ENCODE results near the gene PIPOX. TPM values are rescaled to one million over a fixed set of nuclear protein-coding genes. Genes with fewer than 3 reads are reported as not detected.

Gene PIPOX
- total and polyA plus RNA-seq, 2 of the 8 experiments (the other 6 are each of a cell fraction or from before 2014, with no cell fraction given), result 57.2 to 99.6 TPM

DNA sequence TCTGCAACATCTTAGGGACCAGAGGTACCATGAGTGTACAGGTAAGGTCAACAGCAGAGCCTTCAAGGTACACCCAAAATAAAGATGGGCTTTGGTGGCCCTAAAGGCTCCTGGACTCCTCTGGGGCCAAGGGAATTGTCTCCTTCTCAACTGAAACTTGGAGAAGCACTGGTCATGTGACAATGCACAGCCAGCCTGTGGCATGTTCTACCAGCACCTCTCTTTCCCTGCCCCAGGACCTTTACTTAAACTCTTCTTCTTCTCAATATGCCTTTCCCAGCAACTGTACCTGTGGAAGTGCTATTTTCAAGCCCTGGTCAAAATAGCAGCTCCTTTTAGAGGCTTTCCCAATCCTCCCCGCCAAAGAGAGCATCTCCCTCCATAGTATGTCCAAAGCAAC lies 28.4 kb downstream of the PIPOX start:
- Histone ChIP-seq H3K79me2 (ENCODE audit: control insufficient read depth in 1 of 2, insufficient read depth in 2 of 2, low read length in 2 of 2) (no peaks in the 10 kb centered on the region), H3K36me3 (ENCODE audit: control insufficient read depth in 2 of 4, insufficient read depth in 4 of 4, low read length in 3 of 4) (no peaks in the 10 kb centered on the region), H2BK5ac (ENCODE audit: low read depth, low read length) (no peak overlapping the region), H2BK20ac (ENCODE audit: low read length) (no peak overlapping the region), H2BK15ac (ENCODE audit: low read length) (no peak overlapping the region), H3K14ac (ENCODE audit: insufficient read length) (no peak overlapping the region), H2BK120ac (replicated peaks; ENCODE audit: low read depth, low read length) (no peak overlapping the region), H3K4ac (replicated peaks; ENCODE audit: insufficient read length, low read depth, low read length) (no peak overlapping the region), H3K56ac (replicated peaks; ENCODE audit: insufficient read length, low read depth, low read length) (no peak overlapping the region), H3K23me2 (ENCODE audit: low read depth, low read length) (no peaks in the 10 kb centered on the region), H3K18ac (ENCODE audit: extremely low read depth, low read length) (no peak overlapping the region), H3K79me1 (ENCODE audit: low read depth, low read length) (no peaks in the 10 kb centered on the region), H3K4me3 (ENCODE audit: extremely low read depth in 1 of 4, insufficient read depth in 2 of 4, low read depth in 3 of 4, low read length in 4 of 4) (no peak overlapping the region), H3K9ac (replicated peaks in 1 of 4; ENCODE audit: extremely low read depth in 1 of 4, low read depth in 3 of 4, low read length in 3 of 4) (no peak overlapping the region), H3K4me2 (ENCODE audit: insufficient read depth in 1 of 2, low read depth in 2 of 2, low read length in 2 of 2) (no peak overlapping the region), H4K5ac (ENCODE audit: insufficient read length, low read depth, low read length) (no peak overlapping the region), H2BK12ac (ENCODE audit: low read depth, low read length) (no peak overlapping the region), H3K23ac (ENCODE audit: insufficient read length) (no peak overlapping the region), H3K4me1 (replicated peaks in 1 of 4; ENCODE audit: control insufficient read depth in 3 of 4, insufficient read depth in 4 of 4, low read length in 3 of 4) (peaks cover 6 to 22% (median 14%) of the 10 kb centered on the region in 4 experiments), H3K27ac (ENCODE audit: low read depth, low read length) (no peak overlapping the region), H2AFZ (ENCODE audit: low read length) (no peak overlapping the region), H4K20me1 (replicated peaks in 1 of 2; ENCODE audit: control insufficient read depth in 1 of 2, insufficient read depth in 2 of 2, low read length in 2 of 2) (no peaks in the 10 kb centered on the region), H4K91ac (replicated peaks; ENCODE audit: insufficient read length, low read length) (no peak overlapping the region), H3K9me3 (ENCODE audit: insufficient read depth in 2 of 2, low read depth in 1 of 2, low read length in 1 of 2) (no peaks in the 10 kb centered on the region), H3K27me3 (replicated peaks in 1 of 4; ENCODE audit: control insufficient read depth in 3 of 4, extremely low read depth in 1 of 4, insufficient read depth in 3 of 4, low read length in 3 of 4) (no peaks in the 10 kb centered on the region), H4K8ac (ENCODE audit: extremely low read depth, insufficient read depth, low read length) (no peak overlapping the region), H2AK5ac (ENCODE audit: low read depth, low read length) (no peak overlapping the region)
- CTCF ChIA-PET (ENCODE audit: partially characterized antibody), result interaction anchor here (1.2 to 2.4 kb wide), 2 partner anchors 8 to 106 kb away, joined by 4 to 13 read pairs; no protein-coding TSS in a partner anchor
- DNase-seq (ENCODE audit: low read depth in 1 of 2, low spot score in 2 of 2) (no peak), FAIRE-seq (no peak)
- WGBS, 2 experiments (ENCODE audit: extremely low coverage in 1 of 2, insufficient coverage in 1 of 2, insufficient read length in 1 of 2, insufficient replicate concordance in 2 of 2, low coverage in 1 of 2, low lambda C conversion rate in 2 of 2, missing lambda C conversion rate in 1 of 2), result 90% methylated on average over 1 of the region's 1 CpG; no CpG with 5 or more reads in 1 of the 2 experiments
- POLR2A ChIA-PET (ENCODE audit: partially characterized antibody), result interaction anchor here (1.0 to 3.2 kb wide), 6 partner anchors 9 to 118 kb away, joined by 3 to 19 read pairs (median 6); partner anchors contain the start of gene PIPOX
- TF ChIP-seq RXRA (IDR thresholded peaks at IDR 0.05; ENCODE audit: insufficient read depth, low read depth, low read length) (no peak), BCL11A (IDR thresholded peaks at IDR 0.05; ENCODE audit: low read depth in 2 of 2, low read length in 2 of 2) (no peak), RBBP5 (IDR thresholded peaks at IDR 0.05; ENCODE audit: borderline replicate concordance, low read depth, low read length) (no peak), CHD1 (IDR thresholded peaks at IDR 0.05; ENCODE audit: low read depth, low read length) (no peak), YY1 (IDR thresholded peaks at IDR 0.05; ENCODE audit: low read depth, low read length) (no peak), CBX8 (IDR thresholded peaks at IDR 0.05; ENCODE audit: borderline replicate concordance, low read depth, low read length) (no peak), CHD2 (IDR thresholded peaks at IDR 0.05; ENCODE audit: low read length) (no peak), NANOG (IDR thresholded peaks at IDR 0.05; ENCODE audit: insufficient read depth, low read depth, low read length, poor library complexity, severe bottlenecking) (no peak)
